Right lobe of liver (tissue), 6 donors: ENCODE results near the gene SGCD. TPM values are rescaled to one million over a fixed set of nuclear protein-coding genes. Genes with fewer than 3 reads are reported as not detected.

Experiments
- ATAC-seq, 4 donors: fragments of 200-7000 bp; cut with Tn5 transposase; one replicate each; pipeline ENCODE4 v1.9.1; 2020; ENCODE audit warnings: mild to moderate bottlenecking in 4 of 4, moderate library complexity in 4 of 4
- DNase-seq, 3 donors: peaks; one replicate each; pipeline ENCODE4 v3.0.0-alpha.2; 2020
- H3K27ac ChIP-seq, 3 donors: fragments of 200-600 bp; one replicate each; pipeline ENCODE4 v1.8.0; 2022
- H3K27me3 ChIP-seq, 2 donors: fragments of 200-600 bp; one replicate each; pipeline ENCODE4 v1.8.0; 2022
- H3K36me3 ChIP-seq, 4 donors: fragments of 200-600 bp; sonication (generic) in 1 of 4; one replicate each; pipeline versions ENCODE4 v1.5.1 to v1.8.0; 2017 to 2022; ENCODE audit warnings: control low read depth in 1 of 4
- H3K4me1 ChIP-seq, 4 donors: fragments of 200-600 bp; sonication (generic) in 1 of 4; one replicate each; pipeline versions ENCODE4 v1.5.1 to v1.8.0; 2017 to 2022; ENCODE audit warnings: control low read depth in 1 of 4
- H3K4me3 ChIP-seq, 3 donors: fragments of 200-600 bp; one replicate each; pipeline ENCODE4 v1.8.0; 2022
- H3K9me3 ChIP-seq, 4 donors: fragments of 200-600 bp; sonication (generic) in 1 of 4; one replicate each; pipeline versions ENCODE4 v1.5.1 to v1.8.0; 2017 to 2022; ENCODE audit warnings: control low read depth in 1 of 4
- CTCF ChIP-seq, 4 donors: fragments of 200-600 bp in 3 of 4; fragments of 450-650 bp in 1 of 4; IDR thresholded peaks; one replicate each; pipeline versions ENCODE4 v1.5.1 to v1.8.0; 2016 to 2022; ENCODE audit warnings: antibody characterized with exemption in 4 of 4, mild to moderate bottlenecking in 2 of 4
- POLR2A ChIP-seq: fragments of 450-650 bp; IDR thresholded peaks from one replicate; pipeline ENCODE4 v1.6.1; 2017; ENCODE audit warnings: antibody characterized with exemption, mild to moderate bottlenecking
- WGBS: methylation state at CpG from one replicate; pipeline ENCODE4 v1.1.6; 2018; ENCODE audit warnings: low coverage, low lambda C conversion rate; ENCODE audit not compliant: insufficient coverage; ENCODE audit errors: missing lambda C conversion rate; 5-methylcytosine and 5-hydroxymethylcytosine counted together
- intact Hi-C, 2 donors: fragments of 100-400 bp; cut with DNase I; formaldehyde crosslinking; loops; one replicate each; pipeline versions ENCODE4 v1.11.2 to v1.14.1; 2022
- total RNA-seq, 6 experiments: library from RNA; depleted of rRNA in 2 of 6; stranded (reverse); fragments of >200 nt in 2 of 6; fragmentation: NEBNext Ultra II Directional in 3 of 6; extraction: Animal tissue kit (Norgen Biotek cat#: 25700) in 3 of 6; gene quantifications; one replicate each; pipeline versions ENCODE4 v1.1.0 to v1.2.4, GENCODE V29; 2016 to 2023
- donor health status: DM: no; HTN: yes; CAD: no.
- donor health status: DM: no; HTN: no; CAD: no.
- donor health status: DM: no; HTN: no; CAD: no.
- donor health status: DM: no; HTN: yes; CAD: no.
- donor health status: DM: no; HTN: yes; CAD: no.

Gene SGCD
- total RNA-seq, 6 experiments from 2014 or later = 0.31 to 3.1 (median 0.95) TPM

DNA sequence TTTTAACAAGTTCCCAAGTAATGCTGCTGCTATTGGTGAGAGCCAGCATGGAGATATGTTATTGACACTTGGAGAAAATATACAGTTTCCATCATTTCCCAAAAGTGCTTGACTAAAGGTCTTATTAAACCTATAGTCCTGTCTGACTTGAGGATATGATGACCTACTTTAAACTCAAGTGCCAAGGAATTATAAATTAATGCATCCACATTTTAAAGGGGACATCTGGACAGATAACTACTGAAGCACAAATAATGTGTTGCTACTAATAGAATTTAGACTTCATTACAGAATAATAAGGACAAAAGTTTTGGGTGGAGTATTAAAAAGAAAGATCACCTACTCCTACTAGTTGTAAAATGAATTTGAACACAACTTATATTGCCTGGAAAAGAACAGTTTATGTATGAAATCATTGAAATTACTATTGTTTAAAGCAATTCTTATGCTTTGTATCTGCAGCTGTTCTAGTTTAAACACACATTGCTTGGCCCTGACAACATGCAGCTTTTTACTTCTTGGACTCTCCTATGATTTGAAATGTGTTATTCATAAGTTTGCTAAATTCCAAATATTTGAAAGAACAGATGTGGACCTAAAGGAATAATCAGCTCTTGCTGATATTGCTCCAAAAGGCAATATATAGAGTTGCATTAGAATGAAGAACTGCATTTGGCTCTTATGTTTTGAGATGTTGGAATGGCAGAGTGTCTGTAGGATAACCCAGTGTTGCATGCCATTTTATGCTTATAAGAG lies 73.4 kb downstream of the SGCD start:
- Histone ChIP-seq H3K4me3 (no peak overlapping the region), H3K27ac (no peak overlapping the region), H3K36me3 (no peaks in the 10 kb centered on the region), H3K27me3 (no peaks in the 10 kb centered on the region), H3K9me3 (no peaks in the 10 kb centered on the region), H3K4me1 (no peaks in the 10 kb centered on the region)
- ATAC-seq (no peak), DNase-seq (no peak)
- intact Hi-C loops = no loop called here
- TF ChIP-seq POLR2A = no peak
- TF ChIP-seq CTCF (IDR thresholded peaks at IDR 0.05) = no peak

- DNase-seq (no peak), ATAC-seq (no peak)
- no peaks in the 10 kb centered on the region for H3K4me1 ChIP-seq
- no peaks in the 10 kb centered on the region for H3K36me3 ChIP-seq
- 65% methylated on average over 4 of the region's 4 CpGs for WGBS
- TF ChIP-seq CTCF (IDR thresholded peaks at IDR 0.05) (no peak), POLR2A (no peak)
- no peaks in the 10 kb centered on the region for H3K27me3 ChIP-seq
- no peaks in the 10 kb centered on the region for H3K9me3 ChIP-seq
- intact Hi-C loops = no loop called here
- H3K4me3 ChIP-seq = no peak overlapping the region
- no peak overlapping the region for H3K27ac ChIP-seq
These were observed 74.8 kb downstream of the SGCD start for GRCh38 chr5:156401804-156402203.

DNA sequence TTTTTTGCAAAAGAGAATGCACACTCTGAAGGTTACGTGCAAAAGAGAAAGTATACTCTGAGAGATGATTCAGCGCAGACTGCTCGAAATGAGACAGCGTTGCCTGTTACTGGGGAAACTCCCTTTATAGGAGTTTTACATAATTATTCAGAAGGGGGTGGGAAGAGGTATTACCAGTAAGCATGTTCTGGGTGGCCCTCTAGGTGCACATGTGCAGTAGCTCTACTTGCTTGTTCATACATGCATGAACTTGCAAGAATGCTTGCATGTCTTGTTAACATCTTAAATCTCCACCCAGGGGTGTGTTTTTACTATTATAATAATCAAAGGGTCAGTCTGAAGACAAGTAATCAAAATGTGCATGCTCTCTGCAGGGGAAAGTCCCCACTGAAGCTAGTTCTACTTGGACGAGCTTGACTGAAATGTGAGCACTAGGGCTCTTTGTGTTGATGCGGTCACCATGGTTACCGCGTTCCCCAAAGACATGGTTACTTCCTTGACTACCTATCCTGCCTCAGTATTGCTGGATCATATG lies 75.5 kb downstream of the SGCD start:
- intact Hi-C loops = no loop called here
- H3K9me3 ChIP-seq = no peaks in the 10 kb centered on the region
- no peaks in the 10 kb centered on the region for H3K27me3 ChIP-seq
- H3K4me1 ChIP-seq = no peaks in the 10 kb centered on the region
- no peaks in the 10 kb centered on the region for H3K36me3 ChIP-seq
- H3K27ac ChIP-seq = no peak overlapping the region
- no peak for TF ChIP-seq CTCF (IDR thresholded peaks at IDR 0.05)
- no peak for TF ChIP-seq POLR2A
- ATAC-seq = no peak
- no peak for DNase-seq
- H3K4me3 ChIP-seq = no peak overlapping the region
- 78% methylated on average over 7 of the region's 8 CpGs for WGBS

DNA sequence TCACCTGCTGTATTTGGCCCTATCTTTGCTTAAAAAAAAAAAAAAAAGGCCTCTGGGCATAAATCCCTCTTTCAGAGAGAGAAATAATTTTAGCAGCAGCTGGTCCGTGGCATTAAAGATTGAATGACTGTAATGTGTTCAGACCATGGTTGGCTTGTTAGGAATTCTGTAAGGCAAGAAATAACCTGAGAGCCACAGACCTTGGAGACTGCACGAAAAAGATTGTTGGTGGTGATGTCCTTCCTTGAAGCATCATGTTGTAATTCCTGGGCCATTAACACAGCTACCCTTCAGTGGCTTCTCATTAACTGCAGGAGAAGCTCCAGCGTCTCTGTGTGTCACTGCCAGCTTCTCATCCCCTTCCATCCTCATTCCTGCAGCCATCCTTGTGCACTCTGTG lies 79.0 kb downstream of the SGCD start:
- no peak overlapping the region for H3K27ac ChIP-seq

More for the DNA sequence above, 79.0 kb downstream of the SGCD start:
- DNase-seq (no peak), ATAC-seq (no peak)
- Histone ChIP-seq H3K9me3 (no peaks in the 10 kb centered on the region), H3K27me3 (no peaks in the 10 kb centered on the region), H3K4me1 (peaks cover 0 to 1% (median 0%) of the 10 kb centered on the region in 4 donors), H3K36me3 (no peaks in the 10 kb centered on the region), H3K4me3 (no peak overlapping the region)
- TF ChIP-seq CTCF (IDR thresholded peaks at IDR 0.05) (no peak), POLR2A (no peak)
- intact Hi-C loops = no loop called here
- 69% methylated on average over 2 of the region's 3 CpGs for WGBS
